Keratinocyte (primary cell): ENCODE data around the gene GALNT13. TPM values are rescaled to one million over a fixed set of nuclear protein-coding genes. Genes with fewer than 3 reads are reported as not detected.

ENCODE experiments used
- DNase-seq: peaks from one replicate; pipeline ENCODE4 v3.0.0-alpha.2; 2011; ENCODE audit warnings: low read depth, missing footprints, low spot score
- FAIRE-seq: peaks from 2 replicates; lab custom pipeline; 2011; peaks lifted over from hg19 to GRCh38; lab: Jason Lieb, UNC
- H2AFZ ChIP-seq: 2 replicates; pipeline ENCODE4 v1.6.0; 2012; ENCODE audit warnings: low read length, control low read depth, inconsistent platforms; ENCODE audit not compliant: control insufficient read depth
- H3K27ac ChIP-seq: 2 replicates; pipeline ENCODE4 v1.5.1; 2011; ENCODE audit warnings: low read length; ENCODE audit not compliant: control insufficient read depth, insufficient read depth
- H3K27me3 ChIP-seq: 3 replicates; pipeline ENCODE4 v1.6.0; 2011; ENCODE audit warnings: low read length; ENCODE audit not compliant: control insufficient read depth, insufficient read depth; ENCODE audit errors: extremely low read depth
- H3K36me3 ChIP-seq, 2 experiments: 2 replicates in 1 of 2; 3 replicates in 1 of 2; pipeline ENCODE4 v1.5.1; 2011; ENCODE audit warnings: low read length in 2 of 2, mild to moderate bottlenecking in 1 of 2; ENCODE audit not compliant: control insufficient read depth in 2 of 2, insufficient read depth in 2 of 2; ENCODE audit errors: extremely low read depth in 1 of 2
- H3K4me1 ChIP-seq: 3 replicates; pipeline ENCODE4 v1.5.1; 2011; ENCODE audit warnings: low read length; ENCODE audit not compliant: control insufficient read depth, insufficient read depth; ENCODE audit errors: extremely low read depth
- H3K4me2 ChIP-seq: 3 replicates; pipeline ENCODE4 v1.6.0; 2011; ENCODE audit warnings: low read depth, low read length; ENCODE audit not compliant: control insufficient read depth, insufficient read depth; ENCODE audit errors: extremely low read depth
- H3K4me3 ChIP-seq, 3 experiments: fragments of 200-600 bp in 1 of 3; sonication (generic) in 1 of 3; 2 replicates in 2 of 3; 3 replicates in 1 of 3; pipeline ENCODE4 v1.5.1; 2011 to 2016; ENCODE audit warnings: low read length in 3 of 3, mild to moderate bottlenecking in 3 of 3, control low read depth in 2 of 3, inconsistent platforms in 1 of 3, low read depth in 1 of 3, mixed read lengths in 1 of 3, mixed run types in 1 of 3, moderate library complexity in 1 of 3; ENCODE audit not compliant: control insufficient read depth in 2 of 3, insufficient read depth in 2 of 3; ENCODE audit errors: extremely low read depth in 1 of 3
- H3K79me2 ChIP-seq: 2 replicates; pipeline ENCODE4 v1.6.0; 2012; ENCODE audit warnings: low read length; ENCODE audit not compliant: control insufficient read depth, insufficient read depth
- H3K9ac ChIP-seq: 3 replicates; pipeline ENCODE4 v1.6.0; 2011; ENCODE audit warnings: low read length; ENCODE audit not compliant: control insufficient read depth, insufficient read depth; ENCODE audit errors: extremely low read depth
- H3K9me1 ChIP-seq: 3 replicates; pipeline ENCODE4 v1.6.0; 2011; ENCODE audit warnings: low read length; ENCODE audit not compliant: control insufficient read depth, insufficient read depth; ENCODE audit errors: extremely low read depth
- H3K9me3 ChIP-seq: 2 replicates; pipeline ENCODE4 v1.5.1; 2012; ENCODE audit warnings: low read depth, low read length; ENCODE audit not compliant: control insufficient read depth
- H4K20me1 ChIP-seq: 3 replicates; pipeline ENCODE4 v1.6.0; 2011; ENCODE audit warnings: low read length; ENCODE audit not compliant: control insufficient read depth, insufficient read depth; ENCODE audit errors: extremely low read depth
- EZH2 ChIP-seq: IDR thresholded peaks from one replicate; pipeline ENCODE4 v1.6.1; 2012; ENCODE audit warnings: inconsistent platforms, mild to moderate bottlenecking, low read length, moderate library complexity
- dilution Hi-C: fragments of 300-500 bp; cut with MboI; formaldehyde crosslinking; loops from one replicate; pipeline ENCODE4 v1.7.0; 2020; ENCODE audit warnings: low sequenced_read_pairs; ENCODE audit not compliant: extremely low pct_ligation_motif_present
- polyA plus RNA-seq, 5 experiments: library from polyadenylated mRNA; depleted of rRNA in 3 of 5; stranded (reverse) in 3 of 5; stranded (forward) in 1 of 5; unstranded in 1 of 5; fragments of >200 nt; gene quantifications; 1 replicate in 1 of 5; 2 replicates in 3 of 5; 3 replicates in 1 of 5; pipeline versions ENCODE4 v1.2.1 to v1.2.3, GENCODE V29; 2011 to 2012; ENCODE audit warnings: missing spikeins in 2 of 5, low read depth in 1 of 5, low replicate concordance in 1 of 5
- TF ChIP-seq, protein P1 (sequence below), 3 experiments: IDR thresholded peaks in 1 of 3; conservative IDR thresholded peaks in 1 of 3; optimal IDR thresholded peaks in 1 of 3; 2 replicates in 2 of 3; 3 replicates in 1 of 3; pipeline versions ENCODE3 to v1.5.1; 2011; ENCODE audit warnings: low read length in 3 of 3, mild to moderate bottlenecking in 3 of 3, moderate library complexity in 2 of 3, control low read depth in 1 of 3, inconsistent platforms in 1 of 3; ENCODE audit not compliant: insufficient read depth in 2 of 3; ENCODE audit errors: extremely low read depth in 1 of 3

Gene GALNT13
- polyA plus RNA-seq, 1 donor (not counting 4 experiments of a cell fraction or from before 2014, with no cell fraction given), result not detected

GRCh38 chr2:154158101-154158500, 286.4 kb downstream of the GALNT13 start:
- DNase-seq (no peak), FAIRE-seq (no peak)
- H3K4me3 ChIP-seq, result no peak overlapping the region
- no peaks in the 10 kb centered on the region for H4K20me1 ChIP-seq
- H3K9me1 ChIP-seq, result no peaks in the 10 kb centered on the region
- no peaks in the 10 kb centered on the region for H3K79me2 ChIP-seq
- H3K27me3 ChIP-seq, result no peaks in the 10 kb centered on the region
- no peak overlapping the region for H3K27ac ChIP-seq
- dilution Hi-C loops, result no loop called here
- H2AFZ ChIP-seq, result no peak overlapping the region
- H3K9ac ChIP-seq, result no peak overlapping the region
- no peaks in the 10 kb centered on the region for H3K36me3 ChIP-seq
- TF ChIP-seq, protein P1, sequence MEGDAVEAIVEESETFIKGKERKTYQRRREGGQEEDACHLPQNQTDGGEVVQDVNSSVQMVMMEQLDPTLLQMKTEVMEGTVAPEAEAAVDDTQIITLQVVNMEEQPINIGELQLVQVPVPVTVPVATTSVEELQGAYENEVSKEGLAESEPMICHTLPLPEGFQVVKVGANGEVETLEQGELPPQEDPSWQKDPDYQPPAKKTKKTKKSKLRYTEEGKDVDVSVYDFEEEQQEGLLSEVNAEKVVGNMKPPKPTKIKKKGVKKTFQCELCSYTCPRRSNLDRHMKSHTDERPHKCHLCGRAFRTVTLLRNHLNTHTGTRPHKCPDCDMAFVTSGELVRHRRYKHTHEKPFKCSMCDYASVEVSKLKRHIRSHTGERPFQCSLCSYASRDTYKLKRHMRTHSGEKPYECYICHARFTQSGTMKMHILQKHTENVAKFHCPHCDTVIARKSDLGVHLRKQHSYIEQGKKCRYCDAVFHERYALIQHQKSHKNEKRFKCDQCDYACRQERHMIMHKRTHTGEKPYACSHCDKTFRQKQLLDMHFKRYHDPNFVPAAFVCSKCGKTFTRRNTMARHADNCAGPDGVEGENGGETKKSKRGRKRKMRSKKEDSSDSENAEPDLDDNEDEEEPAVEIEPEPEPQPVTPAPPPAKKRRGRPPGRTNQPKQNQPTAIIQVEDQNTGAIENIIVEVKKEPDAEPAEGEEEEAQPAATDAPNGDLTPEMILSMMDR (optimal IDR thresholded peaks at IDR 0.05 in 1 of 3, IDR thresholded peaks at IDR 0.05 in 1 of 3, conservative IDR thresholded peaks at IDR 0.05 in 1 of 3; ENCODE audit: extremely low read depth in 1 of 3, insufficient read depth in 2 of 3, low read length in 3 of 3), result no peak
- TF ChIP-seq EZH2, result no peak
- no peaks in the 10 kb centered on the region for H3K9me3 ChIP-seq
- H3K4me2 ChIP-seq, result no peak overlapping the region
- no peaks in the 10 kb centered on the region for H3K4me1 ChIP-seq

DNA sequence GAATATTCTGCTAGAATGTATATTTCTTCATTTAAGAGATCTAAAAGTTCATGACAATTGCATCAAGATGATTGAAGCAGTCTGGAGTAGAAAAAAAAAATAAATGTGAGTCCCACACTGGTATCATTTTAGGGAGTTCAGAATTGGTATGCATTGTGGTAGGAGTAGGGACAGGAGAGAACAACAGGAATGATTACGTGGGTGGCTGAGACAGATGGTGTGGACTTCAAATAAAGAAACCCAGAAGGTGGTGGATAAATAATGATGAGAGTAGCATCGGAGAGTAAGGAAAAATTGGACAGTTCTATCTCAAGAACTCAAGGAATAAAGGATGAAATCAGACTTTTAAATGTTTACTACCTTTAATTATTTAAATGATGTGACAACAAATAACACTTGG, 289.6 kb downstream of the GALNT13 start:
- H3K27ac ChIP-seq, result no peak overlapping the region
- no peak for TF ChIP-seq EZH2
- TF ChIP-seq, protein P1 (optimal IDR thresholded peaks at IDR 0.05 in 1 of 3, IDR thresholded peaks at IDR 0.05 in 1 of 3, conservative IDR thresholded peaks at IDR 0.05 in 1 of 3; ENCODE audit: extremely low read depth in 1 of 3, insufficient read depth in 2 of 3, low read length in 3 of 3), result no peak
- H3K9me1 ChIP-seq, result no peaks in the 10 kb centered on the region
- DNase-seq, result no peak
- H3K4me2 ChIP-seq, result no peak overlapping the region
- no peak overlapping the region for H3K4me3 ChIP-seq
- no peaks in the 10 kb centered on the region for H3K9me3 ChIP-seq
- H3K79me2 ChIP-seq, result no peaks in the 10 kb centered on the region
- no peaks in the 10 kb centered on the region for H3K4me1 ChIP-seq
- no peak overlapping the region for H3K9ac ChIP-seq
- no peaks in the 10 kb centered on the region for H3K36me3 ChIP-seq
- no peak overlapping the region for H2AFZ ChIP-seq
- dilution Hi-C loops, result no loop called here
- H4K20me1 ChIP-seq, result no peaks in the 10 kb centered on the region
- H3K27me3 ChIP-seq, result no peaks in the 10 kb centered on the region
- no peak for FAIRE-seq
